Measurements from ENCODE around the gene GRM7.

GRM7 gene

GRCh38 chr3:7695049-7695448 lies 834.1 kb downstream of the GRM7 start:
- TF ChIP-seq CTCF (conservative IDR thresholded peaks at IDR 0.05; ENCODE audit: low read length) = no peak
- no peak for DNase-seq (ENCODE audit: low read depth)
- no peak overlapping the region for H3K4me3 ChIP-seq (ENCODE audit: low read length)

- no peak for DNase-seq (ENCODE audit: low read depth)
- no peak overlapping the region for H3K4me3 ChIP-seq (ENCODE audit: low read length)
- no peak for TF ChIP-seq CTCF (conservative IDR thresholded peaks at IDR 0.05; ENCODE audit: low read length)
Measured at GRCh38 chr3:7696320-7696719, 835.4 kb downstream of the GRM7 start.

- no peak overlapping the region for H3K4me3 ChIP-seq (ENCODE audit: low read length)
- TF ChIP-seq CTCF (conservative IDR thresholded peaks at IDR 0.05; ENCODE audit: low read length) = no peak
- DNase-seq (ENCODE audit: low read depth) = no peak
Measured at GRCh38 chr3:7697548-7697947, 836.6 kb downstream of the GRM7 start.

GRCh38 chr3:7700539-7700938 lies 839.6 kb downstream of the GRM7 start:
- no peak for TF ChIP-seq CTCF (conservative IDR thresholded peaks at IDR 0.05; ENCODE audit: low read length)
- DNase-seq (ENCODE audit: low read depth) = no peak
- no peak overlapping the region for H3K4me3 ChIP-seq (ENCODE audit: low read length)

GRCh38 chr3:7700977-7701376 lies 840.1 kb downstream of the GRM7 start:
- no peak for DNase-seq (ENCODE audit: low read depth)
- TF ChIP-seq CTCF (conservative IDR thresholded peaks at IDR 0.05; ENCODE audit: low read length) = no peak
- no peak overlapping the region for H3K4me3 ChIP-seq (ENCODE audit: low read length)

GRCh38 chr3:7707187-7707586 lies 846.3 kb downstream of the GRM7 start:
- no peak overlapping the region for H3K4me3 ChIP-seq (ENCODE audit: low read length)
- DNase-seq (ENCODE audit: low read depth) = no peak
- no peak for TF ChIP-seq CTCF (conservative IDR thresholded peaks at IDR 0.05; ENCODE audit: low read length)

- no peak for TF ChIP-seq CTCF (conservative IDR thresholded peaks at IDR 0.05; ENCODE audit: low read length)
- no peak overlapping the region for H3K4me3 ChIP-seq (ENCODE audit: low read length)
- DNase-seq (ENCODE audit: low read depth) = no peak
Measured at GRCh38 chr3:7709376-7710082, 848.6 kb downstream of the GRM7 start.
